Endothelial cell of umbilical vein (primary cell): Measurements from ENCODE around the gene GPR65.

Experiments
- CTCF ChIP-seq, 2 donors: IDR thresholded peaks; 1 replicate in 1 of 2; 2 replicates in 1 of 2; pipeline ENCODE4 v1.5.1; 2011; ENCODE audit warnings: low read length in 2 of 2, mild to moderate bottlenecking in 2 of 2, moderate library complexity in 2 of 2, control low read depth in 1 of 2, inconsistent platforms in 1 of 2, low read depth in 1 of 2; ENCODE audit not compliant: insufficient read depth in 1 of 2; ENCODE audit errors: extremely low read depth in 1 of 2
- FOS ChIP-seq: IDR thresholded peaks from 2 replicates; pipeline ENCODE4 v1.6.1; 2011; ENCODE audit warnings: mild to moderate bottlenecking, low read length, moderate library complexity, borderline replicate concordance; ENCODE audit not compliant: insufficient read depth
- MAX ChIP-seq: IDR thresholded peaks from 2 replicates; pipeline ENCODE4 v1.6.1; 2011; ENCODE audit not compliant: insufficient read depth, insufficient read length
- MYC ChIP-seq: IDR thresholded peaks from one replicate; pipeline ENCODE4 v1.6.1; 2011; ENCODE audit warnings: mild to moderate bottlenecking, low read depth, low read length
- POLR2A ChIP-seq: IDR thresholded peaks from 2 replicates; pipeline ENCODE4 v1.6.1; 2012; ENCODE audit warnings: low read depth, mild to moderate bottlenecking, control low read depth, low read length
- POLR2AphosphoS5 ChIP-seq: IDR thresholded peaks from 2 replicates; pipeline ENCODE4 v1.6.1; 2012; ENCODE audit warnings: low read depth, mild to moderate bottlenecking, control low read depth, low read length, moderate library complexity; ENCODE audit not compliant: insufficient read depth

GRCh38 chr14:87992718-87993628, 12.0 kb upstream of the GPR65 start, which contains the start of gene GALC:
- TF ChIP-seq CTCF (IDR thresholded peaks at IDR 0.05; ENCODE audit: extremely low read depth in 1 of 2, insufficient read depth in 1 of 2, low read depth in 1 of 2, low read length in 2 of 2) (no peak), POLR2A (peak; percentile 76), POLR2AphosphoS5 (peak; percentile 72), MYC (no peak), FOS (no peak), MAX (peak; percentile 47)
